ENCODE data around the gene C8G. TPM values are rescaled to one million over a fixed set of nuclear protein-coding genes. Genes with fewer than 3 reads are reported as not detected.

The C8G gene
- total and polyA plus RNA-seq, 2 of the 13 experiments (the other 11 are each of a cell fraction or from before 2014, with no cell fraction given): 4.9 to 12.8 TPM

DNA sequence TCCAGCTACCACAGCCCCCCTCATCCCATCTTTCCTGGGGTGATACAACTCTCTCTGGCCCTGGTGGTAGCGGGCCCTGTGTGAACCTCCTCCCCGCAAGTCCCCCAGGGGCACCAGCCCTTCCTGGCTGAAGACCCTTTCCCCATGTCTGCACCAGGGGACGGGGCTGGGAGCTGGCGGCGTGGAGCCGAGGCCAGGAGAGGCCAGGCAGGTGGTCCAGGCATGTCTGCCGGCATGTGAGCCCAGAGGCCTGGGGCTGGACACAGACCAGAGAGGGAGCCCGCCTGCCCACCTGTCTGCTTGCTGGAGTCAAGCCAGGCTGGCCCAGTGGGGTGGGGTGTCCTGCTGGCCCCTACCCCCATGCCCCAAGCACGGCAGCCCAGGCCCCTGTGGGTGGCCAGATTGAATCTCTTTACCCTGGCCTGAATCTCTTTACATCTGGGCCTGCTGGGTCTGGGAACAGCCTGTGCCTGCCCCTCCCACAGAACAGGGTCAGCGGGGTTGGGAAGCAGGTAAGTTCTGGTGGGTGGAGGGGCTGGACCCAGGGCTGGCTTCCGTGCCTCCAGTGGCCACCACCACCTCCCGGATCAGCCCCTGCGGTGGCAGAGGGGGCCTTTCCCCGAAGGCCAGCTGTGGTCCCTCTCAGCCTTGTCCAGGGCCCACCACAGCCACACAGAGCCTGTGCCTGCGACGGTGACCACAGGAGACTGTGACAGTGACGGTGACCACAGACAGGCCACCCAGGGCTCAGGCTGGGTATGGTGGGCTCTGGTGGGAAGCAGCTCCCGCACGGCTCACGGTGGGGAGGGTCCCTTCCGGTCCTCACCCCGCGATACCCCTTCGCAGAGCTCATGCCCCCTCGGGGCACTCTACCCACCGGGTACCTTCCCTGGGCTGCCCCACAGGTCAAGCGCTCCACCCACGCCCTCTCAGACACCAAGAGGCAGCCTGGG lies 14.1 kb downstream of the C8G start:
- no TSS peak for BruUV-seq (replicated peaks)
- Histone ChIP-seq H3K36me3 (replicated peaks in 1 of 2; ENCODE audit: control insufficient read depth in 1 of 2, insufficient read depth in 2 of 2, low read length in 2 of 2) (no peaks in the 10 kb centered on the region), H3K4me3 (replicated peaks in 1 of 3; ENCODE audit: insufficient read depth in 1 of 3, low read depth in 2 of 3, low read length in 3 of 3) (no peak overlapping the region), H4K20me1 (ENCODE audit: insufficient read depth, low read length) (no peaks in the 10 kb centered on the region), H2AFZ (ENCODE audit: low read length) (no peak overlapping the region), H3K4me1 (ENCODE audit: insufficient read depth, low read length) (peaks cover 2% of the 10 kb centered on the region), H3K27me3 (ENCODE audit: control insufficient read depth in 1 of 2, insufficient read depth in 2 of 2, low read length in 2 of 2) (peaks cover 13 to 34% of the 10 kb centered on the region in 2 experiments), H3K9ac (ENCODE audit: insufficient read depth, low read depth, low read length) (no peak overlapping the region), H3K9me3 (ENCODE audit: low read length) (no peaks in the 10 kb centered on the region), H3K27ac (ENCODE audit: extremely low read length, insufficient read depth, low read length) (no peak overlapping the region), H3K4me2 (ENCODE audit: low read depth, low read length) (no peak overlapping the region), H3K79me2 (ENCODE audit: insufficient read depth, low read length) (no peaks in the 10 kb centered on the region)
- FAIRE-seq: no peak
- TF ChIP-seq GABPA (IDR thresholded peaks at IDR 0.05; ENCODE audit: low read depth, low read length) (0 out of 2 replicates have a peak, but pooled peaks have one; percentile 12), GABPA (CRISPR knock-in tag; IDR thresholded peaks at IDR 0.05; ENCODE audit: low read depth) (no peak), ZNF616 (CRISPR knock-in tag; IDR thresholded peaks at IDR 0.05; ENCODE audit: low read depth) (no peak), AGO1 (IDR thresholded peaks at IDR 0.05; ENCODE audit: low read depth, low read length, poor library complexity, severe bottlenecking) (peak; percentile 21)
- POLR2A ChIA-PET: interaction anchor here (0.6 kb wide), 1 partner anchor 14 kb away, joined by 4 read pairs; the partner anchor contains the start of genes C8G and FBXW5
- no peak for DNase-seq (ENCODE audit: low spot score)
- CTCF ChIA-PET (ENCODE audit: low intra/inter-chr PET ratio, low total read pairs): no interaction called here
- in situ Hi-C loops (cut with HindIII; ENCODE audit: extremely low pct_ligation_motif_present, low pct_unique_long_range_greater_than_20kb) (no loop called here), intact Hi-C loops (cut with micrococcal nuclease; ENCODE audit: unreplicated experiment) (no loop called here)
- WGBS (ENCODE audit: low lambda C conversion rate): 44% methylated on average over 5 of the region's 28 CpGs
- ATAC-seq: no peak; the same call in 2 of the 3 replicates

DNA sequence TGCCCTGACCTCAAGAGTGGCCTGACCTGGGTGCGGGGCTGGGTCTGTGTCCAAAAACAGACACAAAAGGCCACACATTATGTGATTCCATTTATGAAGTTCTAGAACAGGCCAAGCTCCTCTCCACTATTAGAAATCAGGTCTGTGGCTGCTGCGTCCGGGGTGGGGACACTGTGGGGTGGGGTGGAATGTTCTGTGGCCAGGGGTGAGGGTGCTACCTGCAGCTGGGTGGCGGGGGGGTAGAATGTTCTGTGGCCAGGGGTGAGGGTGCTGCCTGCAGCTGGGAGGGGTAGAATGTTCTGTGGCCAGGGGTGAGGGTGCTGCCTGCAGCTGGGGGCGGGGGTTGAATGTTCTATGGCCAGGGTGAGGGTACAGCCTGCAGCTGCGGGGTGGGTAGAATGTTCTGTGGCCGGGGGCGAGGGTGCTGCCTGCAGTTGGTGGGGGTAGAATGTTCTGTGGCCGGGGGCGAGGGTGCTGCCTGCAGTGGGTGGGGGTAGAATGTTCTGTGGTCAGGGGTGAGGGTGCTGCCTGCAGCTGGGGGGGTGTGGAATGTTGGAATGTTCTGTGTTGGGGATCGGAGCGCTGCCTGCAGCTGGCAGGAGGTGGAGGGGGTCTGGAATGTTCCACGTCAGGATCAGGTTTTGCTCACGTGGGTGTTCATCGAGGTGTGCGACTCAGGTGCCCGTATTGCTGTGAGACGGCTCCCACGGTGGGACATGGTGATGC lies 15.3 kb downstream of the C8G start:
- ATAC-seq (no peak), FAIRE-seq (no peak), DNase-seq (ENCODE audit: low spot score) (no peak)
- H3K36me3 ChIP-seq (replicated peaks in 1 of 2; ENCODE audit: control insufficient read depth in 1 of 2, insufficient read depth in 2 of 2, low read length in 2 of 2): no peaks in the 10 kb centered on the region
- peaks cover 6% of the 10 kb centered on the region for H3K4me1 ChIP-seq (ENCODE audit: insufficient read depth, low read length)
- no peak overlapping the region for H2AFZ ChIP-seq (ENCODE audit: low read length)
- CTCF ChIA-PET (ENCODE audit: low intra/inter-chr PET ratio, low total read pairs): no interaction called here
- H3K4me3 ChIP-seq (replicated peaks in 1 of 3; ENCODE audit: insufficient read depth in 1 of 3, low read depth in 2 of 3, low read length in 3 of 3): no peak overlapping the region
- no TSS peak for BruUV-seq (replicated peaks)
- no peaks in the 10 kb centered on the region for H3K79me2 ChIP-seq (ENCODE audit: insufficient read depth, low read length)
- no peaks in the 10 kb centered on the region for H3K9me3 ChIP-seq (ENCODE audit: low read length)
- H4K20me1 ChIP-seq (ENCODE audit: insufficient read depth, low read length): no peaks in the 10 kb centered on the region
- H3K4me2 ChIP-seq (ENCODE audit: low read depth, low read length): no peak overlapping the region
- no peak overlapping the region for H3K27ac ChIP-seq (ENCODE audit: extremely low read length, insufficient read depth, low read length)
- peaks cover 15 to 42% of the 10 kb centered on the region in 2 experiments for H3K27me3 ChIP-seq (ENCODE audit: control insufficient read depth in 1 of 2, insufficient read depth in 2 of 2, low read length in 2 of 2)
- in situ Hi-C loops (cut with HindIII; ENCODE audit: extremely low pct_ligation_motif_present, low pct_unique_long_range_greater_than_20kb) (no loop called here), intact Hi-C loops (cut with micrococcal nuclease; ENCODE audit: unreplicated experiment) (no loop called here)
- WGBS (ENCODE audit: low lambda C conversion rate): 38% methylated on average over 18 of the region's 19 CpGs
- no peak overlapping the region for H3K9ac ChIP-seq (ENCODE audit: insufficient read depth, low read depth, low read length)
- POLR2A ChIA-PET: interaction anchor here (0.6 kb wide), 1 partner anchor 15 kb away, joined by 4 read pairs; the partner anchor contains the start of genes C8G and FBXW5
- TF ChIP-seq GZF1 (CRISPR knock-in tag; IDR thresholded peaks at IDR 0.05) (no peak), ZNF619 (CRISPR knock-in tag; IDR thresholded peaks at IDR 0.05) (no peak), ZBTB20 (CRISPR knock-in tag; IDR thresholded peaks at IDR 0.05; ENCODE audit: borderline replicate concordance, low read depth) (no peak), ZNF746 (CRISPR knock-in tag; IDR thresholded peaks at IDR 0.05) (no peak), ZNF547 (CRISPR knock-in tag; IDR thresholded peaks at IDR 0.05) (no peak), ZMYM4 (CRISPR knock-in tag; IDR thresholded peaks at IDR 0.05) (no peak), ZFP90 (CRISPR knock-in tag; IDR thresholded peaks at IDR 0.05; ENCODE audit: borderline replicate concordance) (no peak), AGO1 (IDR thresholded peaks at IDR 0.05; ENCODE audit: low read depth, low read length, poor library complexity, severe bottlenecking) (no peak)
- TF ChIP-seq, protein P1, sequence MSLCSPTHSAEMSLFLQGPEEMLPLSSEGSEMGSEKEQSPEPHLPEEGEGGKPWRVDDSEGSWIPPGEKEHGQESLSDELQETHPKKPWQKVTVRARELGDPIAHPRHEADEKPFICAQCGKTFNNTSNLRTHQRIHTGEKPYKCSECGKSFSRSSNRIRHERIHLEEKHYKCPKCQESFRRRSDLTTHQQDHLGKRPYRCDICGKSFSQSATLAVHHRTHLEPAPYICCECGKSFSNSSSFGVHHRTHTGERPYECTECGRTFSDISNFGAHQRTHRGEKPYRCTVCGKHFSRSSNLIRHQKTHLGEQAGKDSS (CRISPR knock-in tag; IDR thresholded peaks at IDR 0.05; ENCODE audit: borderline replicate concordance, low read depth): no peak
- TF ChIP-seq, protein P2, sequence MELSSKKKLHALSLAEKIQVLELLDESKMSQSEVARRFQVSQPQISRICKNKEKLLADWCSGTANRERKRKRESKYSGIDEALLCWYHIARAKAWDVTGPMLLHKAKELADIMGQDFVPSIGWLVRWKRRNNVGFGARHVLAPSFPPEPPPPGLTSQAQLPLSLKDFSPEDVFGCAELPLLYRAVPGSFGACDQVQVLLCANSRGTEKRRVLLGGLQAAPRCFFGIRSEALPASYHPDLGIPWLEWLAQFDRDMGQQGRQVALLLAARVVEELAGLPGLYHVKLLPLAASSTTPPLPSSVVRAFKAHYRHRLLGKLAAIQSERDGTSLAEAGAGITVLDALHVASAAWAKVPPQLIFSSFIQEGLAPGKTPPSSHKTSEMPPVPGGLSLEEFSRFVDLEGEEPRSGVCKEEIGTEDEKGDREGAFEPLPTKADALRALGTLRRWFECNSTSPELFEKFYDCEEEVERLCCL (CRISPR knock-in tag; IDR thresholded peaks at IDR 0.05; ENCODE audit: borderline replicate concordance): no peak
